DMS114 treated with DMSO at 0.1 percent for 48 hours (cell line): ENCODE data around the gene PNKD.

Experiments
- DNase-seq: peaks from one replicate; lab custom pipeline; 2025; ENCODE audit not compliant: unreplicated experiment; lab: John Stamatoyannopoulos, UW

PNKD gene

GRCh38 chr2:218368621-218369153, 98.4 kb downstream of the PNKD start:
- peak; percentile 43 for DNase-seq

GRCh38 chr2:218369330-218369729, 99.0 kb downstream of the PNKD start:
- no peak for DNase-seq

GRCh38 chr2:218370410-218371063, 100.2 kb downstream of the PNKD start:
- DNase-seq = no peak

- DNase-seq = no peak
Measured at GRCh38 chr2:218371983-218372350, 101.6 kb downstream of the PNKD start.

- no peak for DNase-seq
Measured at GRCh38 chr2:218374795-218375194, 104.5 kb downstream of the PNKD start.

GRCh38 chr2:218375212-218375611, 104.9 kb downstream of the PNKD start:
- DNase-seq = no peak

GRCh38 chr2:218378053-218378452, 107.7 kb downstream of the PNKD start:
- no peak for DNase-seq

GRCh38 chr2:218381916-218382366, 111.6 kb downstream of the PNKD start, which contains the start of gene SLC11A1:
Gene SLC11A1, plus strand, starts transcription at chr2:218382273. Its CDS starts 96 bp downstream, at chr2:218382369.
- DNase-seq = no peak

- DNase-seq = no peak
Measured at GRCh38 chr2:218382785-218383184, 112.5 kb downstream of the PNKD start.

GRCh38 chr2:218383892-218384519, 113.7 kb downstream of the PNKD start:
- no peak for DNase-seq

GRCh38 chr2:218384975-218385374, 114.7 kb downstream of the PNKD start:
- DNase-seq = no peak

GRCh38 chr2:218386505-218387368, 116.4 kb downstream of the PNKD start:
- DNase-seq = no peak

GRCh38 chr2:218387369-218388194, 117.3 kb downstream of the PNKD start:
- no peak for DNase-seq

- DNase-seq = no peak
Measured at GRCh38 chr2:218389333-218390150, 119.2 kb downstream of the PNKD start.

- DNase-seq = no peak
Measured at GRCh38 chr2:218391202-218391601, 120.9 kb downstream of the PNKD start.

- no peak for DNase-seq
Measured at GRCh38 chr2:218392459-218392858, 122.1 kb downstream of the PNKD start.

- DNase-seq = no peak
Measured at GRCh38 chr2:218392891-218393462, 122.7 kb downstream of the PNKD start.

GRCh38 chr2:218393750-218394290, 123.5 kb downstream of the PNKD start:
- DNase-seq = no peak
